Measurements from ENCODE around the gene LRMDA. TPM values are rescaled to one million over a fixed set of nuclear protein-coding genes. Genes with fewer than 3 reads are reported as not detected.

The LRMDA gene
- total RNA-seq, 2 experiments from 2014 or later = not detected

DNA sequence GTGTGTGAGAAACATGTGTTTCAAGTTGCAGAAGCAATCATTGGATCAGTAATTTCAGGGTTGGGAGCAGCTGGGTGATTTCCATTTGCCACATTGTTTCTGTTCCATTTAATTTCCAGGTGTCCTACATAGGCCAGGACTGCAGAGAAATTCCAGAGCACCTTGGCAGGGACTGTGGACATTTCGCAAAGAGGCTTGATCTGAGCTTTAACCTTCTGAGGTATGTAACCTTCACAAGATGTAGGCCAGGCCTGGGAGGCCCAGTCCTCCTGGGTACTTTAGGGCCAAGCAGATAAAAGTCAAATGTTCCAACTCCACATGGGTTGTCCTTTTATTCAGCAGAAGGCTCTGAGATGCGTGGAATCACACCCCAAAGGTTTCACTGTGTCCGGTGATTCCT is 6.9 kb downstream of the LRMDA start:
- intact Hi-C loops (cut with DNase I, micrococcal nuclease) = no loop called here
- Histone ChIP-seq H3K36me3 (ENCODE audit: insufficient read depth, low read length) (no peaks in the 10 kb centered on the region), H3K9me3 (ENCODE audit: control insufficient read depth in 1 of 2, insufficient read depth in 1 of 2, low read length in 2 of 2) (peaks cover 0 to 4% of the 10 kb centered on the region in 2 experiments), H3K27ac (ENCODE audit: low read depth in 1 of 2, low read length in 2 of 2) (no peak overlapping the region), H3K4me1 (ENCODE audit: insufficient read depth, low read length) (no peaks in the 10 kb centered on the region), H3K27me3 (ENCODE audit: control insufficient read depth in 1 of 2, insufficient read depth in 2 of 2, low read length in 2 of 2) (peaks cover 14 to 20% of the 10 kb centered on the region in 2 experiments), H3K4me3 (ENCODE audit: low read length) (no peak overlapping the region)
- ChIA-PET CTCF (no interaction called here), POLR2A (no interaction called here)
- ATAC-seq (ENCODE audit: poor library complexity) (no peak), DNase-seq (no peak)
- H3K27ac Mint-ChIP-seq = no peak overlapping the region
- peaks cover 2% of the 10 kb centered on the region for H3K9me3 Mint-ChIP-seq
- TF ChIP-seq, protein P1, sequence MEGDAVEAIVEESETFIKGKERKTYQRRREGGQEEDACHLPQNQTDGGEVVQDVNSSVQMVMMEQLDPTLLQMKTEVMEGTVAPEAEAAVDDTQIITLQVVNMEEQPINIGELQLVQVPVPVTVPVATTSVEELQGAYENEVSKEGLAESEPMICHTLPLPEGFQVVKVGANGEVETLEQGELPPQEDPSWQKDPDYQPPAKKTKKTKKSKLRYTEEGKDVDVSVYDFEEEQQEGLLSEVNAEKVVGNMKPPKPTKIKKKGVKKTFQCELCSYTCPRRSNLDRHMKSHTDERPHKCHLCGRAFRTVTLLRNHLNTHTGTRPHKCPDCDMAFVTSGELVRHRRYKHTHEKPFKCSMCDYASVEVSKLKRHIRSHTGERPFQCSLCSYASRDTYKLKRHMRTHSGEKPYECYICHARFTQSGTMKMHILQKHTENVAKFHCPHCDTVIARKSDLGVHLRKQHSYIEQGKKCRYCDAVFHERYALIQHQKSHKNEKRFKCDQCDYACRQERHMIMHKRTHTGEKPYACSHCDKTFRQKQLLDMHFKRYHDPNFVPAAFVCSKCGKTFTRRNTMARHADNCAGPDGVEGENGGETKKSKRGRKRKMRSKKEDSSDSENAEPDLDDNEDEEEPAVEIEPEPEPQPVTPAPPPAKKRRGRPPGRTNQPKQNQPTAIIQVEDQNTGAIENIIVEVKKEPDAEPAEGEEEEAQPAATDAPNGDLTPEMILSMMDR (IDR thresholded peaks at IDR 0.05) = no peak
- H3K27me3 Mint-ChIP-seq = peaks cover 52% of the 10 kb centered on the region
- no peaks in the 10 kb centered on the region for H3K36me3 Mint-ChIP-seq (ENCODE audit: low read depth)
- no peaks in the 10 kb centered on the region for H3K4me1 Mint-ChIP-seq (ENCODE audit: low read depth)
- no peak overlapping the region for H3K4me3 Mint-ChIP-seq

DNA sequence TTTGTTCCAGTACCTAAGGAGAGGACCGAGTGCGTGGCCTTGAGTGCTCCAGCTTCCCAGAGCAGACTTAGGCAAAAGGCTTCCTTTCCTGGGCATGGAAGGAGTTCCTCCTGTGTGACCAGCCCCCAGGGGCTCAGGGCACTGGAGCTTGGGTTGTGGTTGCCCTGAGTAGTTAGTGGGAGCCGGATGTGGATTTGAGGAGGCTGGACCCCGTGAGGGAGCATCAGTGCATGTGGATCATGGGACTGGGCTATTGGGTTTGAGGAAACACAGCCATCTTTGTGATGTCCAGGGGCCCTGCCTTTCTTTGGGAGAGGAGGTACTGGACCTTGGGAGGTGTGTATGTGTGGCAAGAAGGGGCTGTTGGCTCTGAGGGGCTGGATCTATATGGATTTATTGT is 8.4 kb downstream of the LRMDA start:
- no peak overlapping the region for H3K4me3 ChIP-seq (ENCODE audit: low read length)
- Mint-ChIP-seq H3K4me3 (no peak overlapping the region), H3K27ac (no peak overlapping the region), H3K27me3 (peaks cover 36% of the 10 kb centered on the region), H3K36me3 (ENCODE audit: low read depth) (no peaks in the 10 kb centered on the region), H3K4me1 (ENCODE audit: low read depth) (no peaks in the 10 kb centered on the region), H3K9me3 (peaks cover 7% of the 10 kb centered on the region)
- H3K9me3 ChIP-seq (ENCODE audit: control insufficient read depth in 1 of 2, insufficient read depth in 1 of 2, low read length in 2 of 2) = peaks cover 0 to 17% of the 10 kb centered on the region in 2 experiments
- intact Hi-C loops (cut with DNase I, micrococcal nuclease) = no loop called here
- no peak for ATAC-seq (ENCODE audit: poor library complexity)
- H3K27ac ChIP-seq (ENCODE audit: low read depth in 1 of 2, low read length in 2 of 2) = no peak overlapping the region
- ChIA-PET CTCF (no interaction called here), POLR2A (no interaction called here)
- H3K4me1 ChIP-seq (ENCODE audit: insufficient read depth, low read length) = no peaks in the 10 kb centered on the region
- peaks cover 7 to 8% of the 10 kb centered on the region in 2 experiments for H3K27me3 ChIP-seq (ENCODE audit: control insufficient read depth in 1 of 2, insufficient read depth in 2 of 2, low read length in 2 of 2)
- DNase-seq = no peak
- H3K36me3 ChIP-seq (ENCODE audit: insufficient read depth, low read length) = no peaks in the 10 kb centered on the region
- TF ChIP-seq, protein P1 (IDR thresholded peaks at IDR 0.05) = no peak

DNA sequence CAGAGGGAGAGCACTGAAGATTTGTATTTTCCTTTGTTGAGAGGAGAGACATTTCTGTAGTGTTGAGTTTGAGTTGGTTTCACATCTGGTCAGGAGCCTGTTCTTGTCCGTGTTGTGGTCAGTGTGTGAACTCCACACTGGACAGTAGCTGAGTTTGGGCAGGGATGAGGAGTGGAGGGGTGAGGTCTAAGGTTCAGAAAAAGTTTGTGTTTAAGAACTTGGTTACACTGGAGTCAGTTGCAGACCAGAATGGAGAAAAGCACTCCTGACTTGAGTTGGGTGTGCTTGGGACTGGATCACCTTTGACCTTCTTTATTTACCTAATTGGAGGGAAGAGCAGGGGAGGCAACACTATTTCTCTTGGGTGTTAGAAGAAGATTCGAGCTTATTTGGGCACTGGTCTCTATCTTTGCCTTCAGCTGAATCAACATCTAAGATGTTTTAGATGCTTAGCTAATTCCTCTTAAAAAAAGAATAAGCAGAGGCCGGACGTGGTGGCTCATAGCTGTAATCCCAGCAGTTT is 8.9 kb downstream of the LRMDA start:
- ChIA-PET CTCF (no interaction called here), POLR2A (no interaction called here)
- ATAC-seq (ENCODE audit: poor library complexity) (no peak), DNase-seq (no peak)
- Histone ChIP-seq H3K27ac (ENCODE audit: low read depth in 1 of 2, low read length in 2 of 2) (no peak overlapping the region), H3K4me3 (ENCODE audit: low read length) (no peak overlapping the region), H3K27me3 (ENCODE audit: control insufficient read depth in 1 of 2, insufficient read depth in 2 of 2, low read length in 2 of 2) (peaks cover 7 to 8% of the 10 kb centered on the region in 2 experiments), H3K36me3 (ENCODE audit: insufficient read depth, low read length) (no peaks in the 10 kb centered on the region), H3K9me3 (ENCODE audit: control insufficient read depth in 1 of 2, insufficient read depth in 1 of 2, low read length in 2 of 2) (peaks cover under 1 to 19% of the 10 kb centered on the region in 2 experiments), H3K4me1 (ENCODE audit: insufficient read depth, low read length) (no peaks in the 10 kb centered on the region)
- no peak overlapping the region for H3K27ac Mint-ChIP-seq
- peaks cover 7% of the 10 kb centered on the region for H3K9me3 Mint-ChIP-seq
- TF ChIP-seq, protein P1 (IDR thresholded peaks at IDR 0.05) = no peak
- H3K4me3 Mint-ChIP-seq = no peak overlapping the region
- no peaks in the 10 kb centered on the region for H3K36me3 Mint-ChIP-seq (ENCODE audit: low read depth)
- intact Hi-C loops (cut with DNase I, micrococcal nuclease) = no loop called here
- H3K4me1 Mint-ChIP-seq (ENCODE audit: low read depth) = no peaks in the 10 kb centered on the region
- peaks cover 31% of the 10 kb centered on the region for H3K27me3 Mint-ChIP-seq
